Ramos (cell line): ENCODE results near the gene ZMYND8.
"Not testable (repeated sequence)": the region's sequence is repeated elsewhere in the genome, so short reads cannot be mapped to it uniquely, and the experiment has no call there.

Experiments
- in situ Hi-C: fragments of 300-500 bp; cut with MboI; formaldehyde crosslinking; loops from one replicate; pipeline ENCODE4 v1.14.3; 2022; ENCODE audit warnings: low sequenced_read_pairs; ENCODE audit not compliant: unreplicated experiment

The ZMYND8 gene

DNA sequence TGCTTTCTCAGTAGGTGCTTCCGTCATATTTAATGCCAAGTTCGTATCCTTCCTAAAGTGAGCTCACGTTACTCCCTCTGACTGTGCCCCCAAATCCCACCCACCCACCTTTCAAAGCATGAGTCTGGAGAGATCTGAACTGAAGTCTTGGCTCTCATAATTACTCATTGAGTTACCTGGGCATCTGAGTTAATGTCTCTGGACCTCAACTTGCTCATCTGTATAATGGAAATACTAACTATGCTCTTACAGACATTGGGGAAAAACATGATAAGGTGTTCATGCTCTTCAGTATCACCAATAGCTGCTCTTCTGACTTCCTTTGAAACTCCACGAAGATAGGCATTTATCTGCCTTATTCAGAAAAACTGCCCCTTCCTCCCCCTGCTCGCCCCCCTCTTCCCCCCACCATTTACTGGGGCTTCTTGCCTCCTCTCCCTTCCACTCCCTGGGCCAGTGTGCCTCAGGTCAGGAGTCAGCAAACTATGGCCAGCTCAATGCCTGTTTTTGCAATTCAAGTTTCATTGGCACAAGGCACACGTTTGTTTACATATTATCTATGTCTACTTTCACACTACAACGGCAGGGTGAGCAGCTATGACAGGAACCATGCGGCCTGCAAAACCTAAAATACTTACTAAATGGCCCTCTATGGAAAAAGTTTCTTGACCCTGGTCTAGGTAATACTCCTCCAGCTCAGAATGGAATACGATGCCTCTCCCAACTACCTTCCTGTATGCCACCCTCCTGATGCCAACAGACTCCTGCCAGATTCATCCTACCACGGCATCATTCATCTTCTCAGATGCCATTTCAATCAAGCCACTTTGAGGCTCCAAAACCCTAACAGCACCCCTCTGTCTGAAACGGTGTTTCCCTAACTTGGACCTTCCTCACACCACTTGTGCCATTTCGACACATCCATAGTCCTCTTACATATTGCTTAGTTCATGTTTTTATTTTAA lies 138.7 kb downstream of the ZMYND8 start:
- in situ Hi-C loops = loop anchor here (10.0 kb wide), 1 partner anchor 407 kb away; no protein-coding TSS in a partner anchor

DNA sequence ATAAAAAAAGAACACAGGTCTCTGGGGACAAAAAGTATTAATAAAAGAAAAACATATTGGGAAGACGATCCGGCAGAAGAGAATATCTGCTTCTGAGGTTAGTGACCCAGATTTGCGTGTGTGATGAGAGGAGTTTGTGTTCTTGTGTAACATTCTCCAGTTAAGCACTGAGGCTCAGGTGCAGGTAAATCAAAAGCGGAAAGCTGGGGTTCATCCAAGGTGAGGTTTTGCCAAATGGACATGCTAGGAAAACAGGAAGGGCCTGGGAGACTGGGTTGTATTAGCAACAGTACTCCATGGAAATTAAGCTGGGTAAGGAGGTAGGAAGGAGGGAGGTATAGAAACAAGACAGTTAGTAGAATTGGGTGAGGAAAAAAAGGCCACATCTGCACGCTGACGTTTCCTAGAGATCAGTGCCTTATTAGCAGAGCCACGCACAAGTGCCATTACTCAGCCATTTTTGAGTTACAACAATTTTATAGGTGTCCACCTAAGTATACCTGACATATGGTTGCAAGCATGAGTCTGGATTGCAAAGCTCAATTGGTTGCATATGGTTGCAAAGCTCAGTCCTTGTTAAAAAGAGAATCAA lies 139.6 kb downstream of the ZMYND8 start:
- in situ Hi-C loops = loop anchor here (10.0 kb wide), 1 partner anchor 408 kb away; no protein-coding TSS in a partner anchor

DNA sequence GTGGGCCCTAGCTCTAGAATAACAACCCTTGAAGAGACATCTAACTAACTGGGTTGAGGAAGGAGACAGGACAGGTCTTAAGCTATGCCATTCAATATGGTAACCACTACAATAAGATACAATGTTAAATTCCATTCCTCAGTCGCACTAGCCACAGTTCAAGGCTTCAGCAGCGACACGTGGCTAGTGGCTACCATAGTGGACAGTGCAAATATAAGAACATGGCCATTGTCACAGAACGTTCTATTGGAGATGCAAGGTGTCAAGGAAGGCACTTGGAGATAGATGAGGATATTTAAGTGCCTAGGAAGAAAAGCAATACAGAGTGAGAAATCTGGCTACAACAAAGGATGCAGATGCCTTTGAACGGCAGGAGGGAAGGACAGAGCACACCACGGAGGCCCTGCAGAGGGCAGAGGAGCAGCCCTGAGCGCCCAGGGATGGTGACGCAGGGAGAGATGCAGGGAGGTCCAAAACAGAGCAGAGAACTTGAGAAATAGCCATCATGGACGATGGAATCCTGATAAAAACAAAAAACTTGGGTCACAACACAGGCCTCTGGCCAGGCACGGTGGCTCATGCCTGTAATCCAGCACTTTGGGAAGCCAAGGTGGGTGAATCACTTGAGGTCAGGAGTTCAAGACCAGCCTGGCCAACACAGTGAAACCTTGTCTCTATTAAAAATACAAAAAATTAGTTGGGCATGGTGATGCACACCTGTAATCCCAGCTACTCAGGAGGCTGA lies 140.7 kb downstream of the ZMYND8 start:
- in situ Hi-C loops = loop anchor here (10.0 kb wide), 1 partner anchor 409 kb away; no protein-coding TSS in a partner anchor

DNA sequence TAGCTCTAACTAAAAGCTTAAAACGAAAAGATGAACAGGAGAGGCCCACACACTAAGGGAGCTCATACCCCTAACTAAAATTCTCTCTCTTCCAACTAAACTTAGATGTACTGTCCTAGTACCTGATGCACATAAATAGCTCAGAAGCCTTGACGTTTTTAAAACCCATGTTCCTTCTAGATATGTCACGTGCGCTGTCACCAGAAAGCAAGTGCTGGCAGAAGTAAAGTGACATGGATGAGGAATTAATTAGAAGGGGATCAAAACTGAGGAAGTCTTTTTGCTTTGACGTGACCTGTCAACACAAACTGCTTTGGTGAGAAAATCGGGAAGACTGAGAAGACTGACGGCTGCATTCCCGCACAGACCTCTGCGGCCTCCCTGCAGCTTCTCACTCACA lies 142.5 kb downstream of the ZMYND8 start:
- in situ Hi-C loops = loop anchor here (10.0 kb wide), 1 partner anchor 411 kb away; no protein-coding TSS in a partner anchor

DNA sequence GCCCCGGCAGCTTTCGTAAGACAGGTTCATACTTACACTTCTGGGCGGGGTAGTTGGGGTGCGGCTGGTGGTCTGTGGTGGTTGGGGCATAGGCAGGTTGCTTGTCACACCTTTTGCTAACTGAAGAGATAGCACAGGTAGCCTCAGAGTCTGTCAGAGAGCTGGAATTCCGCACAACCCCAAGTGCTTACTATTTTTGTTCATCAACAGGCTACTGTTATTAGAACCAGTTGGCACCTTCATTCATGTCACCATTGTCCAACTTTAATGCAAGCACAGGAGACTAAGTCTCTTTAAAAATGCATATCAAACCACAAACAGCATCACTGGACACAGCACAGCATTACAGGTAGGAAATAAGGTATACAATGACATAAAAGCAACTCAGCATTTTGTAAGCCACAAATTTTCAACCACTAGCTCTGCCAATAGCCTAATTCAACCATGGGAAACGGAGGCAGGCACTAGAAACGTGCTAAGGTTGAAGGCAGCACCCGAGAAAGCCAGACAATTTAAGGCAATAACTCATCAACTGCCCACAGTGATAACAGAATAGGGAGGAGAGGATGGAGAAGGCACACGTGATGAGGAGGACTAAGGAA lies 143.8 kb downstream of the ZMYND8 start:
- in situ Hi-C loops = loop anchor here (10.0 kb wide), 1 partner anchor 412 kb away; no protein-coding TSS in a partner anchor

DNA sequence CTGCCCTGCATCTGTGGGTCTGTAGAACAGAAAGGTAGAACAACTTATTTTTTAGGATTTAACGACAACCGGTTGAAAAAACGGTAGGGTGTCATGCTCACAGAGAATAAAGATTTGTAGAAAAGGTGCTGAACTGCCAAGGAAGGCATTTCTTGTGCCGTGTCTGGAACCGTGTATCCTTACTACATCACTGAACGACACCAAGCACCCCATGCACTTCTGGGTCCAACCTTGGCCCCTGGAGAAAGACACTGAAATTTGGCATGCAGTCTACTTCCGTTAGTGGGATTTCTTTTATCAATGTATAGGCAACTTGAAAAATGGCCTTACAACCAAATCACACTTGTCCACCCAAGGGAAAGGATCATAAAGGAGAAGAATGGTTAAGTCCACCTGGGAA lies 145.5 kb downstream of the ZMYND8 start:
- in situ Hi-C loops = loop anchor here (10.0 kb wide), 1 partner anchor 414 kb away; no protein-coding TSS in a partner anchor

DNA sequence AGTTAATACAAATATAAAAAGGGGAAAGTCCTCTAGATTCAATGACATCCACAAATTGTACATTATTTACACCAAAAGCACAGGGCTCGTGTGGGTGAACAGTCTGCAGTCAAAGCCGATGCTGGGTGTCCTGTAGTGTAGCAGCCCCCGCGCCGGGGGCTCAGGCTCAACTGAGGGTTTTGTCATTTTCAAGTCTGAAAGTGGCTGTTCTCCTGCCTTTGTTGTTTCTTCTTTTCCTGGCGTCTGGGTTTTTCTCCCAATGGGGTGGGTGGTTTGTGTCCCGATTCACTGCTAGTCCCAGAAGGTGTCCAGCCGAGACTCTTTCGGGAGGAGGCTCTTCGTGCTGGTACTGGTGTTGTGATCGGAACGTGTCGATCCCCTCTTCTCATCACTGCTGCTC lies 146.0 kb downstream of the ZMYND8 start:
- in situ Hi-C loops = loop anchor here (10.0 kb wide), 1 partner anchor 414 kb away; no protein-coding TSS in a partner anchor

DNA sequence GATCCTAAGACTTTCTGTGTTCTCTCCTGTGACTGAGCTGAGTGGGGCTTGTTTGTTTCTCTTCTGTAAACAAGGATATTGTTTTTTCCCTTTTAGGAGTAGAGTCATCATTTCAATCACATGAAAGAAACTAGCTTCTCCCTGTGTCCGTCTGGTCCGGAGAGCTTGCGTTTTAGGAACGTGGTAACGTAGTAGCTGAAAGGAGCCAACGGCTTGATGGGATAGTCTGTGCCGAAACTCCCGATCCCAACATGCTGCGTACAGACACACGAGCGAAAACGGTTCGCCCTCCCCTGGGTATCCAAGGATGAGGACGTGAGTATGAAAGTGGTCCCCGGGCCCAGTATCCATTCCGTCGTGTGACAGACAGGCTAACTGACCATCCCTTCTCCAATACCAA lies 146.5 kb downstream of the ZMYND8 start:
- in situ Hi-C loops = loop anchor here (10.0 kb wide), 1 partner anchor 415 kb away; no protein-coding TSS in a partner anchor

DNA sequence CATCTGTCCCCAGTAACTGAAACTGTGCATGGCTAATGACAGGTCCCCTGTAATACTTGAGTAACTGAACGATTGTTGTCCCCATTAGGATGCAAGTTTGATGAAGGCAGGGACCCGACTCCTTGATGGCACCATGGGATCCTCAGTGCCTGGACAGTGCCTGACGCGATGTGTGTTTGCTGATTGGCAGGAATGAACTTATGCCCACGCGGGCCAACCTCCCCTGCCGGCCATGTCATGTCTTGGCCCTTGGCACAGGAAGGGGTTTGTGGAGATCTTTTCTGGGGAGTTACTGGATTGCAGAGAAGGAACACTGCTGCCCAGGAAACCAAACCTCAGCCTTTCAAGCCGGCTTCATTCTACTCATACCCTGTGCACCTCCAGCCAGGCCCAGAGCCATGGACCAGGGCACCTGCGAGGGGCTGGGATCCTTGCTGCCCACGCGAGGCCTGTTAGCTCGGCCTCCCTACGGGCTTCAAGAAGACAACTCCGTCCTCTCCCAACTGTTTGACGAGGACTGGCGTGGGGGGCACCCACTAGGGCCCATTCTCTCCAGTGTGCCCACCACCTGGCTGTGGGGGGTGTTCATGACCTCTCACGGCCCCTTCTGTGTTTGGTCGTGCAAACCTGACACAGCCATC lies 147.8 kb downstream of the ZMYND8 start:
- in situ Hi-C loops = no loop called here

DNA sequence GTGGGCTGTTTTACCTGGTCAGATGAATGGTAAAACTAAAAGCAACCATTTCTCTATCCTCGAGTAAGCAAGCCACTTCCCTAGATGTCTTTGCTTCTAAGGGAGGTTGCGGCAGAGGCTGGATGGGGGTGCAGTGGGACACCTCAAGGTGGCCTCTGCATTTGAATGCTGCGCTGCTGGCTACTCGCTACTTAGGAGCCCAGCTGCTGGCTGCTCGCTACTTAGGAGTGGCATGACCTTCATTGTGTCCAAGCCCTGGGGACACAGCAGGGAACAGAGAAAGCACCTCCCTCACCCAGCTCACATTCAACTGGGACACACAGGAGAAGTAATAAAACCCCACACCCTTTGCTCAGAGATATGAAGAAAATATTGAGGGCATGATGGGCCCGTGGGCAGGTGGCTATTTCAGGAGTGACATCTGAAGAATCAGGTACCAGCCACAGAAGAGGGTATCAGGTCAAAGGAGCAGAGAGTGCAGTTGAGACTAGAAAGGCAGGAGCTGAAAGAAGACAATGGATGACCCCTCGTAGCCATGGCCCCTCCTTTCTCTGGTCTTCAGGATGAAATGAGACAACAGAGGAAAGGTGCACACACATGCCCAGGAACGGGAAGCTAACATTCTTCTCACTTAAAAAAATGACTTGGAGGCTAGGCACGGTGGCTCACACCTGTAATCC lies 149.4 kb downstream of the ZMYND8 start:
- in situ Hi-C loops = no loop called here

DNA sequence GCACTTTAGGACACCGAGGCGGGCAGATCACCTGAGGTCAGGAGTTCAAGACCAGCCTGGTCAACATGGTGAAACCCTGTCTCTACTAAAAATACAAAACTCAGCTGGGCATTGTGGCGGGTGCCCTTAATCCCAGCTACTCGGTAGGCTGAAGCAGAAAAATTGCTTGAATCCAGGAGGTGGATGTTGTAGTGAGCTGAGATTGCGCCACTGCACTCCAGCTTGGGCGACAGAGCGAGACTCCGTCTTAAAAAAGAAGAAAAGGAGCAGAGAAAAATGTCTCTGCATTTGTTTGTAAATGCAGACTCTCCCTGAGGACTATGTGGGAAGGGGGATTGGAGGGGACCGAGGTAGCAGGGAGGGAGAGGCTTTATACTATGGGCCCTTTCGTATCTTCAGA lies 149.9 kb downstream of the ZMYND8 start:
- in situ Hi-C loops = not testable (repeated sequence)

DNA sequence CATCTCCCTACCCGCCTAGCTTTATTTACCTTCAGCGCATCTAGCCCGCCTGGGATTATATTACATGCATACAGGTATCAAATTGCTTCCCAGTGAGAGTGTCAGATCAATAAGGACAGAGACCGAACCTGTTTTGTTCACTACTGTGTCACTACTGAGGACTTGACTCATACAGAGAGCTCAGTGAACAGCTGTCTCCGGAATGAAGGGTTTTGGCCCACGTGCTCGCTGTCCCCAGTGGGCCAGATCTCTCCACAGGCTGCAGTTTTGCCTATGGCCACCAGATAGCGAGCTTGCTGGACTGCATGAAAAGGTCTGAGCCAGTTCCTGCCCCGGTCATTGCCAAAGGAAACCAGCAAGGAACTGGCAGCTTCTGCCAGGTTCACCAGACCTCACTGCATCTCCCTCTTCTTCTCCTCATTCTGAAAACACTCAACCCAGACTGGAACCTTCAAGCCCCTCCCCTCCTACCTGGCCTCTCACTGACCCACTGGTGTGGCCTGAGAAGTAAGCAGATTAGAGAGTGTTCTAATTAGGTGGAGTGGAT lies 150.8 kb downstream of the ZMYND8 start:
- in situ Hi-C loops = no loop called here

DNA sequence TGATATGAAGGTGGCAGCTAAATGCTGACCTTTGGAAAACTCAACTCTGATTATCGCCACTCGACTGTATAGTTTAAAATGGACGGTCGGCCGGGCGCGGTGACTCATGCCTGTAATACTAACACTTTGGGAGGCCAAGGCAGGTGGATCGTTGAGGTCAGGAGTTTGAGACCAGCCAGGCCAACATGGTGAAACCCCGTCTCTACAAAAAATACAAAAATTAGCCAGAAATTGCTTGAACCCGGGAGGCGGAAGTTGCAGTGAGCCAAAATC lies 151.7 kb downstream of the ZMYND8 start:
- in situ Hi-C loops = loop anchor here (5.0 kb wide), 1 partner anchor 178 kb away; no protein-coding TSS in a partner anchor

DNA sequence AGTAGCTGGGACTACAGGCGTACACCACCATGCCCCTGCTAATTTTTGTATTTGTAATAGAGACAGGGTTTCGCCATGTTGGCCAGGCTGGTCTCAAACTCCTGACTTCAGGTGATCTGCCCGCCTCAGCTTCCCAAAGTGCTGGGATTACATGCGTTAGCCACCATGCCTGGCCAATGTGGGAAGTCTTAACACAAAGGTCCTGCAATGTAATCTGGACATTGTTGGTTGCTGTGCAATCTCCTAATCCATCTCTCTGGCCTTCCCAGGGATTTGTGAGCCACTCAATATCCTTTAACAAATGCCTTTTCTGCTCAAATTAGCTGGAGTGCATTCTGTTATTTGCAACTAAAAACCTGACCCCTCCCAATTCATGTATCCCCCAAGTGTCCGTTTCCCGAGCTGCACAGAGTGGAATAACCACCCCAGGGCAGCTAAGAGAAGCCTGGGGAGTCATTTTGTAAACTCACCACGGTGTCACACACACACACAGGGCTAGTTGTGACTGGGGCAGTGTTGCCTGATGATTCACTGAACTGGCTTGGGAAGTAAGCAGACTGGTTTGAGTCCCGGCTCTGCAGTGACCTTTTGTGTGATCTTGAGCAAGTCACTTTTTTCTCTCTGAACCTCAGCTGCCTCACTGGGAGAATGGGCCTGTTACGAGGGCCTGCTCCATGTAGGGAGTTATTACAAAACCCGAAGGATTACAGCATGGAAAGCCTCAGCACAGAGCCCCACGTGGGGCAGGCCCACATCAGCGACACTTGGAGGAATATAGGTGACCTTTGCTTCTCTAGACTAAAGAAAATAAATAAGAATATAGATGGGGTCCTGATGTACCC lies 152.3 kb downstream of the ZMYND8 start:
- in situ Hi-C loops = loop anchor here (5.0 kb wide), 1 partner anchor 178 kb away; no protein-coding TSS in a partner anchor

DNA sequence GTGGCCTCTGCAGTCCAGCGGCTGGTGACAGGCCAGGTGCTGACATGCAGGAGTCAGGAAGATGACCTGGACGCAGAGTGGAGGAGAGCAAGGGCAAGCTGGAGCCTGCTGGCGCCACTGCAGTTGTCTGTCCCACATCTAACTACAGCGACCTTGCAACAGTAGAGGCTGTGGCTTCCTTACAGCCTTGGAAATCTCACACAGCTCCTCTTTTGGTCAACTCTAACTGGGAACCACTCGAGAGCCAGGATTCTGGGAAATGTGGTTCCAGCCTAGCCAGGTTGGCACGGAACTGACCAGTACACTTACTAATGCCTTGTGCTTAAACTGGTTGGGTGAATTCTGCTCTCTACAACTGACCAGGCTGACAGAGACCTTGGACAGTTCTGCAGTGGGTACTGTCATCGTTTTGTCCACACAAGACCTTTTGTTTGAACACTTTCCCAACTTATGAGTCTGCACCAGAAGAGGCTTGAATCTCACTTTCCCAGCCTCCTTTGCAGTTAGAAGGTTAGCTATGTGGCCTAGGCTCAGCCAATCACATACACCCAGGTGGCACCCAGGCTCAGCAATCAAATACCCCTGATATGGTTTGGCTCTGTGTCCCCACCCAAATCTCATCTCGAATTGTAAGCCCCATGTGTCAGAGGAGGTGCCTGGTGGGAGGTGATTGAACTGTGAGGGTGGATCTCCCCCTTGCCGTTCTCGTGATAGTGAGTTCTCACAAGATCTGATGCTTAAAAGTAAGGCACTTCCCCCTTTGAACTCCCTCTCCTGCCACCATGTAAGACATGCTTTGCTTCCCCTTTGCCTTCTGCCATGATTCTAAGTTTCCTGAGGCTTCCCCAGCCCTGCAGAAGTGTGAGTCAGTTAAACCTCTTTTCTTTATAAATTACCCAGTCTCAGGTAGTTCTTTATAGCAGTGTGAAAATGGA lies 153.5 kb downstream of the ZMYND8 start:
- in situ Hi-C loops = loop anchor here (5.0 kb wide), 1 partner anchor 179 kb away; no protein-coding TSS in a partner anchor

DNA sequence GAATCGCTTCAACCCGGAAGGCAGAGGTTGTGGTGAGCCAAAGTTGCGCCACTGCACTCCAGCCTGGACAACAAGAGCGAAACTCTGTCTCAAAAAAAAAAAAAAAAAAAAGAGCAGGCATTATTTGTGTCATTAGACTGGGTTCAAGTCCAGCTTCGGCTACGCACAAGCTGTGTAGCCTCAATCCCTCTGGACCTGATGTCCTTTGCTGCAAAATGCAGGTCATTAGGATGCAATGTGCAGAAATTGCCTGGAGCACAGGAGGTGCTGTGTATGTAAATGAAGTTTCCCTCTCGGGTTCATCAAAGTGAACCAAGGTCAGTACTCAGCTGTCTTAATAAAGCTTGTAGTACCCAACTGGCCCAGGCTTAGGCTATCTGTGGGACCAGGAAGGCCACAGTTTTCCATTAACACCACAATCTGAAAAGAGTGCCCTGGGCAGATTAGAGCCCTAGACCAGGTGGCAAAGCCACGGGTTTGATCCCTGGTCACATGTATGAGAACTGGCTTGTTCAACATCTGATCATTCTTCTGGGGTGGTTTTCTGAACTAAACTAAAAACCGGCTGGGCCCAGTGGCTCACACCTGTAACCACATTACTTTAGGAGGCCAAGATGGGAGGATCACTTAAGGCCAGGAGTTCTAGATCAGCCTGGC lies 155.3 kb downstream of the ZMYND8 start:
- in situ Hi-C loops = loop anchor here (5.0 kb wide), 1 partner anchor 181 kb away; no protein-coding TSS in a partner anchor
